Muscle layer of colon (tissue), 2 donors: ENCODE results near the gene DYRK1A.

Source experiments
- H3K27ac ChIP-seq: one replicate; pipeline ENCODE4 v1.7.0; 2013; ENCODE audit warnings: low read depth, mild to moderate bottlenecking, low read length, moderate library complexity
- H3K27me3 ChIP-seq, 2 donors: one replicate each; pipeline ENCODE4 v1.7.0; 2013; ENCODE audit warnings: low read length in 2 of 2, mild to moderate bottlenecking in 2 of 2; ENCODE audit not compliant: insufficient read depth in 2 of 2, control insufficient read depth in 1 of 2
- H3K36me3 ChIP-seq: one replicate; pipeline ENCODE4 v1.7.0; 2013; ENCODE audit warnings: mild to moderate bottlenecking, low read length; ENCODE audit not compliant: insufficient read depth
- H3K4me1 ChIP-seq: one replicate; pipeline ENCODE4 v1.7.0; 2013; ENCODE audit warnings: mild to moderate bottlenecking, low read length; ENCODE audit not compliant: insufficient read depth
- H3K4me3 ChIP-seq, 2 donors: one replicate each; pipeline ENCODE4 v1.7.0; 2013; ENCODE audit warnings: low read length in 2 of 2, low read depth in 1 of 2, mild to moderate bottlenecking in 1 of 2, moderate library complexity in 1 of 2
- H3K9ac ChIP-seq: one replicate; pipeline ENCODE4 v1.7.0; 2013; ENCODE audit warnings: low read length
- H3K9me3 ChIP-seq: one replicate; pipeline ENCODE4 v1.7.0; 2013; ENCODE audit warnings: mild to moderate bottlenecking, low read length
- donor health status: abdominal sarcoma.
- donor health status: Adenocarcinoma of cecum.

The DYRK1A gene

DNA sequence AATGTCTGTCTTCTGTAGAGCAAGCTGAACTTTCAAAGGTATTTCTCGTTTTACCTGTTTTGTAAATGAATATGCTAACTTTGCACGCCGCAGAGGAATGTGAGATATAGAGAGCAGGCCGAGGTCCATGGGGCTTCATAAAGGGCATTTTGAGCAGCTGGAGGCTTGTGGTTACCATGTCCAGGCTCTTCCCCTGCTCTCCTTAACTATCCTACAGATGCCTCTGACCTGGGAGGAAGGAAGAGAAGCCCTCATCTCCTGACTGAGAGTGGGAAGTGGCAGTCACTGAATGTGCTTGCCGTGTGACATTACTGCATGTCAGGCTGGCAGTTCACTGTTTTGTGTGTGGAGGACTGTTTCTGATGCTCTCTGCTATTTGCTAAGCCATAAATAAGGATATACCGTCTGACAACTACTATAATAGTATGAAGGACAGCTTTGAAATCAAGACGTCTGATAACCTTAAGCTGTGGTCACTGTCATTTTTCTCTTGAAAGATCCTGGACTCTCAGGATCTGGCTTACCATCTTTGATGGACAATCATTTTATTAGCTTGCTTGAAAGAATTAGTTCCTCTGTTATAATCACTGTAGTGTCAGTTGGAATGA lies 92.2 kb downstream of the DYRK1A start:
- no peak overlapping the region for H3K9ac ChIP-seq
- H3K27ac ChIP-seq, result no peak overlapping the region
- no peaks in the 10 kb centered on the region for H3K27me3 ChIP-seq
- no peaks in the 10 kb centered on the region for H3K9me3 ChIP-seq
- H3K4me3 ChIP-seq, result no peak overlapping the region
- peaks cover 81% of the 10 kb centered on the region for H3K4me1 ChIP-seq
- no peaks in the 10 kb centered on the region for H3K36me3 ChIP-seq

DNA sequence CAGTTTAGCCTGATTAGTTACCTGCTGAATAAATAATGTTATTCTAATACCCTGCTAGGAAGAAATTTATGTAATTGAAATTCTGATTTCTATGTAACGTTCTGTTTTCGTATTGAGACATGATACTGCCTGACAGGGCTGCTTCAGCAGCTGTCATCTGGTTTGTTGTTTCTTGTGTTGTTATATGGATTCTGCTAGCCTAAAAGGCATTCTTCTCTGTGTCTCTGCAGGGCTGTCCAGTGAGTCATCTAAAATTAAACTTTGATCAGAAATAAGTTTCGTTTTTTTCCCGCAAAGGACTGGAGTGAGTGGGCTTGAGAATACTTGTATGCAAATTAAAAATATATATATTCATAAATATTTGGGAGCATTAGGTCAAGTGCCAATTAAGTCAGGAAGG lies 93.0 kb downstream of the DYRK1A start:
- H3K4me1 ChIP-seq, result peaks cover 82% of the 10 kb centered on the region
- H3K27ac ChIP-seq, result no peak overlapping the region
- H3K9me3 ChIP-seq, result no peaks in the 10 kb centered on the region
- no peaks in the 10 kb centered on the region for H3K36me3 ChIP-seq
- no peak overlapping the region for H3K4me3 ChIP-seq
- H3K9ac ChIP-seq, result no peak overlapping the region
- H3K27me3 ChIP-seq, result no peaks in the 10 kb centered on the region

DNA sequence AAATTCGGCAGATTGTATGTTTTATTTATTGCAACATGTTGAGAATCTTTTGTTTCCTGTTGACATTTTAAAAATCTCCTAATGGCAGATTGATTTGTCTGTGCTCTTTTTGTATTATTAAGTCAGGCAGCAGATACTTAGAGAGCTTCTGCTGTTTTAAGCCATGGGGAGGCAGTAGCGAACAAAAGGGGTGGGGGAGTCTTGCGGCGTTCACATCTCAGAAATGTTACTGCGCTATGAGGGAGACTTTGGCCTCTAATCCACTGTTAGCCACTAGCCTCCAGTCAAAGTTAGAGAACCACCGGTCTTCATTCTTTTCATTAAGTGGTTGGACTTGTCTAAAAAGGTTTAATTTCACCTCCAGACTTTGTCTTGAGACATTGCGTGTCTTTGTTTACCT lies 93.6 kb downstream of the DYRK1A start:
- no peak overlapping the region for H3K9ac ChIP-seq
- no peak overlapping the region for H3K27ac ChIP-seq
- peaks cover 80% of the 10 kb centered on the region for H3K4me1 ChIP-seq

DNA sequence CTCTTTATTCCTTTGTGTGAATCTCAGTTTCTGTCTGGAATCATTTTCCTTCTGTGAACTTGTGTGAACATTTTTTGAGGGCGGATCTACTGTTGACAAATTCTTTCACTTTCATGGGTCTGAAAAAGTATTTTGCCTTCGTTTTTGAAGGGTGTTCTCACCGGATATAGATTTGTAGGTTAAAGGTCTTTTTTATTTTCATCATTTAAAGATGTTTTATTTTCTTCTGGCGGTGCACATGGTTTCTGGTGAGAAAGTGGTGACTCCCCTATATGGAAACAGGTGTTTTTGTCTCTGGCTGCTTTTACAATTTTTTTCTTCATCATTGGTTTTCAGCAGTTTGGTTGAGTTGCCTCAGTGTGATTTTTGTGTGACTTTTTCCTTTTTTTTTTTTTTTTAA lies 94.9 kb downstream of the DYRK1A start:
- Histone ChIP-seq H3K36me3 (no peaks in the 10 kb centered on the region), H3K4me1 (peaks cover 67% of the 10 kb centered on the region), H3K27me3 (no peaks in the 10 kb centered on the region), H3K4me3 (no peak overlapping the region), H3K27ac (no peak overlapping the region), H3K9ac (no peak overlapping the region), H3K9me3 (no peaks in the 10 kb centered on the region)

More for the DNA sequence above, 93.6 kb downstream of the DYRK1A start:
- H3K27me3 ChIP-seq, result no peaks in the 10 kb centered on the region
- no peak overlapping the region for H3K4me3 ChIP-seq
- no peaks in the 10 kb centered on the region for H3K36me3 ChIP-seq
- no peaks in the 10 kb centered on the region for H3K9me3 ChIP-seq

DNA sequence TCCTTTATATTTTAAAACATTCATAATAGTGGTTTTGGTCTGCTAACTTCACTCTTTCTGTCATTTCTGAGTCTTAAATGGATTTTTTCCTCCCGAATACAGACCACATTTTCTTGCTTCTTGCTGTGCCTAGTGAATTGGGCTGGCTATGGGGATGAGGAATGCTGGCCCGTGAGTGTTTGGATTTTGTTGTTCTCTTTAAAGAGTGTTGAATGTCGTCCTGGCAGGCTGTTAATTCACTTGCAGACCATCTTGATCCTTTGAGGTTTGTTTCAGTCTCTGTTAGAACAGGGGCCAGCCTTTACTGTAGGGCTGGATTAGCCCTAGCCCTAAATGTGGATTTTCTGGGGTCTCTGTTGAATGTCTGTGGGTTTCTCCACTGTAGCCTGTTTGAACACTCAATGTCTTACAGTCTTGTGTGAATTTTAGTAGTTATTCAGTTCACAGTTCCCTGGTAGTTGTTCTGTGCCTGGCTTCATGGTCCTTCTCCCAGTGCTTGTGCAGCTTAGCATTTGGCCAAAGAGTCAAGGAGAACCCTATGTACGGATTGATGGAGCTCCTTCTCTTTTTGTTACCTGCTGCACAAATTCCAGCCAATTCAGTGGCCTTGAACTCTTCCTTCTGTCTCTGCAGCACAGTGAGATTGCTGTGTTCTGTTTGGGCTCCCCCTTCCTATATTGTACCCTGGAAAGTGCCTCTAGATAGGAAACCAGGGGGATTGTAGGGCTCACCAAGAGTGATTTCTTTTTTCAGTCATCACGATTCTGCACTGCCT lies 95.7 kb downstream of the DYRK1A start:
- Histone ChIP-seq H3K27me3 (no peaks in the 10 kb centered on the region), H3K27ac (no peak overlapping the region), H3K4me3 (no peak overlapping the region), H3K9me3 (no peaks in the 10 kb centered on the region), H3K9ac (no peak overlapping the region), H3K36me3 (no peaks in the 10 kb centered on the region), H3K4me1 (peaks cover 64% of the 10 kb centered on the region)

DNA sequence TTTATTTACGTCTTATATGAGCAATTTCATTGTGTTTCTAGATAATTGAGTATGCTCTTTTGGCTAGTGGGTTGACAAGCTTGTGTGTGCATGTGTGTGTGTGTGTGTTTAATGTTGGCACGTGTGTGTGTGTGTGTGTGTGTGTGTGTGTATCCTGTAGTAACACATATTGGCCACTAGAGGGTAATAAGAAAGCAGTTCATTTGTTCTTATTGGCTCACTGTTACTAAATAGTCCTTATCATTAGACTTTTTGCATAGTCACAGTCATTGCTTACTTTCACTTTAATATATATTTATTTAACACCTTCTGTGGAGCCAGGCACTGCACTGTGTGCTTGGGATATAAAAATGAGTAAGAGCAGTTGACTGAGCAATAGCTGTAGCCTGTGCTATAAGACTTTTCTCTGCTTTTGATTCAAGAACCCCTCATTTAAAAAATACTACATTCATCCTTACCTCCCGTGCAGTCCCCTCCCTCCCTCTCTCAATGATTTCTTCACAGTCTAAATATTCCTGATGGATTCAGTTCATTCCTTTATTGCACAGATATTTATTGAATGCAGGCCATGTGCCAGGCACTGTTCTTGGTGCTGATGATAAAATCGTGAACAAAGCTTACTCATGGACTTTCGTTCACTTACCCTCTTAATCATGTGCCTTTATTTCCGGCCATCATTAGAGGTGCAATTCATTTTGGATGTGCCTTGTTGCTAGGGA lies 96.7 kb downstream of the DYRK1A start:
- peaks cover 55% of the 10 kb centered on the region for H3K4me1 ChIP-seq
- no peaks in the 10 kb centered on the region for H3K27me3 ChIP-seq
- peaks cover 6% of the 10 kb centered on the region for H3K36me3 ChIP-seq
- H3K27ac ChIP-seq, result no peak overlapping the region
- no peaks in the 10 kb centered on the region for H3K9me3 ChIP-seq
- H3K9ac ChIP-seq, result no peak overlapping the region
- no peak overlapping the region for H3K4me3 ChIP-seq

DNA sequence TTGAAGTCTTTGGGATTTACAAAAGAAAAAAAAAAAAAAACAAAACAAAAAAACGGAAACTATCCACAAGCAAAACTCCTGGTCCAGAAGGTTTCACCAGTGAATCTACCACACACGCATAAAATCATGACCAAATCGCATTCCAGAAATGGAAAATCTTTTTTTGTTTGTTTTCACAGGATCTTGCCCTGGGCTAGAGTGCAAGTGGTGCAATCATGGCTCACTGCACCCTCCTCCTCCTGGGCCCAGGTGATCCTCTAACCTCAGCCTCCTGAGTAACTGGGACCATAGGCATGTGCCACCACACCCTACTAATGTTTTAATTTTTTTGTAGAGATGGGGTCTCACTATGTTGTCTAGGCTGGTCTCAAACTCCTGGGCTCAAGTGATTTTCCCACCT lies 100.5 kb downstream of the DYRK1A start:
- H3K9ac ChIP-seq, result no peak overlapping the region
- no peaks in the 10 kb centered on the region for H3K27me3 ChIP-seq
- H3K4me1 ChIP-seq, result peaks cover 27% of the 10 kb centered on the region
- H3K27ac ChIP-seq, result no peak overlapping the region
- peaks cover 8% of the 10 kb centered on the region for H3K36me3 ChIP-seq
- no peak overlapping the region for H3K4me3 ChIP-seq
- H3K9me3 ChIP-seq, result no peaks in the 10 kb centered on the region

DNA sequence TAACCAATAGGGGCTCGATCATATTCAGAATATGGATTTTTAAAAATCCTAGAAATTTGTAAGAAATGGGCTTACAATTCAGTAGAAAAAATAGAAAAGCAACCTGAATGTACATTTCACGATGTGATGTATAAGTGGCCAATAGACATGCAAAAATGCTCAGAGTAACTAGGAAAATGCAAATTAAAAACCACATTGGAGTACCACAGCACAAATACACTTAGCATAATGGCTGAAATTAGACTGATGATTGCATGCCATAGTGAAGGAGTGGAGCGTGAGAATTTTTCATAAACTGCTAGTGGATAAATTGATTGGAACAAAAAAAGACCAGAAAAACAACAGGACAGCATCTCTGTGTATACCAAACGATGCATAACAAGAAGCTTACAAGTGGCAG lies 102.3 kb downstream of the DYRK1A start:
- peaks cover 10% of the 10 kb centered on the region for H3K4me1 ChIP-seq
- no peaks in the 10 kb centered on the region for H3K9me3 ChIP-seq
- peaks cover 8% of the 10 kb centered on the region for H3K36me3 ChIP-seq
- no peaks in the 10 kb centered on the region for H3K27me3 ChIP-seq
- H3K4me3 ChIP-seq, result no peak overlapping the region
- no peak overlapping the region for H3K27ac ChIP-seq
- no peak overlapping the region for H3K9ac ChIP-seq

DNA sequence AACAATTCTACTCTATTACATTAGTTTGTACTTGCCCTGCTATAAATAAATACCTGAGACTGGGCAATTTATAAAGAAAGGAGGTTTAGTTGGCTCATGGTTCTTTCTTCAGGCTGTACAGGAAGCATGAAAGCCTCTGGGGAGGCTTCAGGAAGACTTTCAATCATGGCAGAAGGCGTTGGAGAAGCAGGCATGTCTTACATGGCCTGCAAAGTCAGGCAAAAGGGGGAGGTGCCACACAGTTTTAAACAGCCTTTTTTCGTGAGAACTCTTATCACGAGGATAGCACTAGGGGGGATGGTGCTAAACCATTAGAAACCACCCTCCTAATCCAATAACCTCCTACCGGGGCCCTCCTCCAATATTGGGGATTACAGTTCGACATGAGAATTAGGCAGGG lies 102.9 kb downstream of the DYRK1A start:
- Histone ChIP-seq H3K4me3 (no peak overlapping the region), H3K27me3 (no peaks in the 10 kb centered on the region), H3K4me1 (peaks cover 8% of the 10 kb centered on the region), H3K36me3 (peaks cover 8% of the 10 kb centered on the region), H3K9ac (no peak overlapping the region), H3K9me3 (no peaks in the 10 kb centered on the region), H3K27ac (no peak overlapping the region)

DNA sequence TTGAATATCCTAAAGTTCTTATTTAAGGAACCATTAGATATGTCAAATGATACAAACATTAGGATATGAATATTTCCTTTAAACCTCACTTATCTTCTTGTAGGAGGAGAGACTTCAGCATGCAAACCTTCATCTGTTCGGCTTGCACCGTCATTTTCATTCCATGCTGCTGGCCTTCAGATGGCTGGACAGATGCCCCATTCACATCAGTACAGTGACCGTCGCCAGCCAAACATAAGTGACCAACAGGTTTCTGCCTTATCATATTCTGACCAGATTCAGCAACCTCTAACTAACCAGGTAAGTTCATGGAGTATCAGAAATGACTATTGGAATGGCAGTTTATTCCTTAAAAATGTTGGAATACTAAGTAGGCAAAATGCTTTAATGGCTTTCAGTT lies 106.0 kb downstream of the DYRK1A start:
- Histone ChIP-seq H3K9ac (no peak overlapping the region), H3K9me3 (no peaks in the 10 kb centered on the region), H3K27me3 (no peaks in the 10 kb centered on the region), H3K36me3 (peaks cover 8% of the 10 kb centered on the region), H3K4me1 (peaks cover 29% of the 10 kb centered on the region), H3K27ac (no peak overlapping the region), H3K4me3 (no peak overlapping the region)

DNA sequence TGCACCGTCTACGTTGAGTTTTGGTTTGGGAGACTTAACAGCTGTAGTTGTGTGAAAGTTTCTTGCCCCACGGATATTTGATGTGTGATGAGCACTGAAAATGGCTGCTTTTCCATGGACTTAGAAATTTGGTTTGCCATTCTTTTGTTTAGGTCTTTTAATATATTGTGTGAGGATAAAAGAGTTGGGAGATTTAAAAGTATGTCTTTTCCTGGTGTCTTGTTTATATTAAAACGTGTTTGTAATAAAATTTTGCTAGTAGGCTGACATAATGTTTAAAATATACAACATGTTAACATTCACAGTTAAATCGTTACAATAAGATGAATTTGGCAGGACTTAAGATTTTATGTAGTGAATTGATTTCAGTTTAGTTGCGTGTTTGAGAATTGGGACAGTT lies 106.9 kb downstream of the DYRK1A start:
- no peak overlapping the region for H3K27ac ChIP-seq

More for the DNA sequence above, 106.9 kb downstream of the DYRK1A start:
- H3K9me3 ChIP-seq, result no peaks in the 10 kb centered on the region
- H3K4me1 ChIP-seq, result peaks cover 34% of the 10 kb centered on the region
- no peaks in the 10 kb centered on the region for H3K36me3 ChIP-seq
- no peaks in the 10 kb centered on the region for H3K27me3 ChIP-seq
- H3K4me3 ChIP-seq, result no peak overlapping the region
- no peak overlapping the region for H3K9ac ChIP-seq
